ENCODE results near the gene RUNDC3A. TPM values are rescaled to one million over a fixed set of nuclear protein-coding genes. Genes with fewer than 3 reads are reported as not detected.

RUNDC3A gene
- total and polyA plus RNA-seq, 2 of the 13 experiments (the other 11 are each of a cell fraction or from before 2014, with no cell fraction given) = 0.25 TPM; not detected in 1

- TF ChIP-seq HIC2 (CRISPR knock-in tag; IDR thresholded peaks at IDR 0.05; ENCODE audit: low read depth) (peak; percentile 68; the same call in 1 of the 2 replicates), LCORL (IDR thresholded peaks at IDR 0.05) (no peak), LCORL (CRISPR knock-in tag; IDR thresholded peaks at IDR 0.05) (peak; percentile 76), MAZ (IDR thresholded peaks at IDR 0.05; ENCODE audit: borderline replicate concordance, low read depth, low read length) (0 out of 2 replicates have a peak, but pooled peaks have one; percentile 36), MAZ (CRISPR knock-in tag; IDR thresholded peaks at IDR 0.05; ENCODE audit: low read depth) (no peak), PHF20 (CRISPR knock-in tag; IDR thresholded peaks at IDR 0.05) (no peak), NR0B2 (CRISPR knock-in tag; IDR thresholded peaks at IDR 0.05) (no peak), PPARG (CRISPR knock-in tag; conservative IDR thresholded peaks at IDR 0.05) (peak; percentile 91), MED1 (CRISPR knock-in tag; IDR thresholded peaks at IDR 0.05) (peak; percentile 44; the same call in 1 of the 2 replicates), KLF11 (CRISPR knock-in tag; IDR thresholded peaks at IDR 0.05) (no peak), PHF21A (CRISPR knock-in tag; IDR thresholded peaks at IDR 0.05) (0 out of 2 replicates have a peak, but pooled peaks have one; percentile 40), FOXK1 (CRISPR knock-in tag; IDR thresholded peaks at IDR 0.05; ENCODE audit: borderline replicate concordance, low read depth) (peak; percentile 29; the same call in 1 of the 2 replicates), E2F2 (CRISPR knock-in tag; IDR thresholded peaks at IDR 0.05; ENCODE audit: borderline replicate concordance) (no peak), BORCS8-MEF2B (CRISPR knock-in tag; IDR thresholded peaks at IDR 0.05) (0 out of 2 replicates have a peak, but pooled peaks have one; percentile 43), ZNF619 (CRISPR knock-in tag; IDR thresholded peaks at IDR 0.05) (no peak), DR1 (CRISPR knock-in tag; IDR thresholded peaks at IDR 0.05) (no peak), RORA (CRISPR knock-in tag; IDR thresholded peaks at IDR 0.05) (no peak), USF2 (IDR thresholded peaks at IDR 0.05; ENCODE audit: low read depth, low read length) (no peak), USF2 (CRISPR knock-in tag; IDR thresholded peaks at IDR 0.05; ENCODE audit: borderline replicate concordance) (no peak), RXRA (CRISPR knock-in tag; IDR thresholded peaks at IDR 0.05) (peak; percentile 46; the same call in 1 of the 2 replicates), HNF4A (CRISPR knock-in tag; IDR thresholded peaks at IDR 0.05) (peak; percentile 86), ZNF10 (CRISPR knock-in tag; IDR thresholded peaks at IDR 0.05; ENCODE audit: borderline replicate concordance, low read depth) (no peak), BHLHE40 (IDR thresholded peaks at IDR 0.05; ENCODE audit: low read length) (peak; percentile 73), ZMYM4 (CRISPR knock-in tag; IDR thresholded peaks at IDR 0.05) (0 out of 2 replicates have a peak, but pooled peaks have one; percentile 49), HDAC1 (CRISPR knock-in tag; IDR thresholded peaks at IDR 0.05) (0 out of 2 replicates have a peak, but pooled peaks have one; percentile 44), SMYD3 (CRISPR knock-in tag; IDR thresholded peaks at IDR 0.05) (no peak), ZMAT3 (CRISPR knock-in tag; conservative IDR thresholded peaks at IDR 0.05) (0 out of 2 replicates have a peak, but pooled peaks have one; percentile 25)
Observed at GRCh38 chr17:44312396-44313104, 4.1 kb downstream of the RUNDC3A start (continued).
